Measurements from ENCODE around the gene RHBDF2.

- TF ChIP-seq CTCF (IDR thresholded peaks at IDR 0.05; ENCODE audit: insufficient read depth, low read depth, low read length): peak; percentile 79
- no peak for TF ChIP-seq EZH2 (IDR thresholded peaks at IDR 0.05; ENCODE audit: insufficient read depth, low read length)
These were observed 22.1 kb upstream of the RHBDF2 start for GRCh38 chr17:76523084-76524037.
